ENCODE results near the gene AP2A1.

GRCh38 chr19:49718511-49718910 is 48.3 kb upstream of the AP2A1 start:
- TF ChIP-seq CTCF (IDR thresholded peaks at IDR 0.05), result no peak
- TF ChIP-seq ZFX (IDR thresholded peaks at IDR 0.05; ENCODE audit: borderline replicate concordance), result no peak
